Natural killer cell treated with Interleukin-12 subunit alpha and Interleukin-12 subunit beta and Interleukin-15 and Interleukin-18, amount 100 ng/mL, for 72 hours (primary cell): ENCODE measurements around the gene CTDSP2. TPM values are rescaled to one million over a fixed set of nuclear protein-coding genes. Genes with fewer than 3 reads are reported as not detected.
"Not testable (repeated sequence)": the region's sequence is repeated elsewhere in the genome, so short reads cannot be mapped to it uniquely, and the experiment has no call there.

Experiments
- ATAC-seq, 2 donors: fragments of 150-1000 bp; cut with Tn5 transposase in 1 of 2; sonication (Bioruptor Pico), chemical (Tn5 transposase) in 1 of 2; 2 replicates each; pipeline ENCODE4 v1.10.0; 2021
- DNase-seq: peaks from one replicate; pipeline ENCODE4 v3.0.0; 2022; ENCODE audit warnings: low spot score
- H3K27ac Mint-ChIP-seq, 2 donors: 1 replicate in 1 of 2; 2 replicates in 1 of 2; pipeline ENCODE4 v1.8.0; 2022; ENCODE audit warnings: mixed read lengths in 2 of 2, mild to moderate bottlenecking in 1 of 2, moderate library complexity in 1 of 2
- H3K27me3 Mint-ChIP-seq, 2 donors: 1 replicate in 1 of 2; 2 replicates in 1 of 2; pipeline ENCODE4 v1.8.0; 2022; ENCODE audit warnings: mixed read lengths in 2 of 2
- H3K36me3 Mint-ChIP-seq: one replicate; pipeline ENCODE4 v1.8.0; 2022; ENCODE audit warnings: mixed read lengths
- H3K4me1 Mint-ChIP-seq, 2 donors: 1 replicate in 1 of 2; 2 replicates in 1 of 2; pipeline ENCODE4 v1.8.0; 2022; ENCODE audit warnings: low read depth in 2 of 2, mixed read lengths in 2 of 2, mild to moderate bottlenecking in 1 of 2
- H3K4me3 Mint-ChIP-seq: one replicate; pipeline ENCODE4 v1.8.0; 2022; ENCODE audit warnings: mixed read lengths
- H3K9me3 Mint-ChIP-seq: 2 replicates; pipeline ENCODE4 v1.8.0; 2022; ENCODE audit warnings: mixed read lengths
- total RNA-seq, 2 donors: library from RNA; stranded (reverse); gene quantifications; one replicate each; pipeline ENCODE4 v1.2.3, GENCODE V29; 2022

Gene CTDSP2
- total RNA-seq, 2 donors from 2014 or later, result 52.7 to 53.9 TPM

GRCh38 chr12:57869927-57870318, 23.4 kb upstream of the CTDSP2 start:
- H3K36me3 Mint-ChIP-seq, result no peaks in the 10 kb centered on the region
- DNase-seq (no peak), ATAC-seq (no peak)
- peaks cover 3 to 5% of the 10 kb centered on the region in 2 donors for H3K4me1 Mint-ChIP-seq
- no peak overlapping the region for H3K27ac Mint-ChIP-seq
- H3K9me3 Mint-ChIP-seq, result no peaks in the 10 kb centered on the region
- no peak overlapping the region for H3K4me3 Mint-ChIP-seq
- H3K27me3 Mint-ChIP-seq, result peaks cover 12 to 24% of the 10 kb centered on the region in 2 donors

GRCh38 chr12:57869298-57869926, 22.9 kb upstream of the CTDSP2 start:
- DNase-seq (no peak), ATAC-seq (no peak)
- Mint-ChIP-seq H3K4me1 (peaks cover 3 to 5% of the 10 kb centered on the region in 2 donors), H3K36me3 (no peaks in the 10 kb centered on the region), H3K4me3 (no peak overlapping the region), H3K27ac (no peak overlapping the region), H3K27me3 (peaks cover 7 to 20% of the 10 kb centered on the region in 2 donors), H3K9me3 (no peaks in the 10 kb centered on the region)

- H3K4me1 Mint-ChIP-seq, result peaks cover 3 to 5% of the 10 kb centered on the region in 2 donors
- ATAC-seq (no peak), DNase-seq (no peak)
- no peak overlapping the region for H3K4me3 Mint-ChIP-seq
- H3K36me3 Mint-ChIP-seq, result no peaks in the 10 kb centered on the region
- H3K9me3 Mint-ChIP-seq, result no peaks in the 10 kb centered on the region
- no peak overlapping the region for H3K27ac Mint-ChIP-seq
- H3K27me3 Mint-ChIP-seq, result peaks cover 6 to 17% of the 10 kb centered on the region in 2 donors
Measured at GRCh38 chr12:57868851-57869268, 22.3 kb upstream of the CTDSP2 start.

GRCh38 chr12:57868221-57868620, 21.7 kb upstream of the CTDSP2 start:
- no peak for DNase-seq
- H3K36me3 Mint-ChIP-seq, result no peaks in the 10 kb centered on the region
- no peak overlapping the region for H3K4me3 Mint-ChIP-seq
- H3K27me3 Mint-ChIP-seq, result peaks cover 6 to 19% of the 10 kb centered on the region in 2 donors
- H3K27ac Mint-ChIP-seq, result no peak overlapping the region
- no peaks in the 10 kb centered on the region for H3K9me3 Mint-ChIP-seq
- ATAC-seq, result no peak
- H3K4me1 Mint-ChIP-seq, result peaks cover 3 to 5% of the 10 kb centered on the region in 2 donors

- peak overlapping the region; percentile 10 for H3K4me3 Mint-ChIP-seq
- H3K27ac Mint-ChIP-seq, result no peak overlapping the region
- H3K36me3 Mint-ChIP-seq, result no peaks in the 10 kb centered on the region
- H3K9me3 Mint-ChIP-seq, result no peaks in the 10 kb centered on the region
- H3K27me3 Mint-ChIP-seq, result peaks cover 17 to 18% of the 10 kb centered on the region in 2 donors
- ATAC-seq (no peak), DNase-seq (no peak)
- H3K4me1 Mint-ChIP-seq, result peaks cover 3 to 5% of the 10 kb centered on the region in 2 donors
Measured at GRCh38 chr12:57866308-57867019, 19.9 kb upstream of the CTDSP2 start.

- DNase-seq, result peak; percentile 67
- H3K27ac Mint-ChIP-seq, result peak overlapping the region; percentile 35 to 81
- ATAC-seq, result peak; percentile 68 to 85
- no peaks in the 10 kb centered on the region for H3K9me3 Mint-ChIP-seq
- H3K27me3 Mint-ChIP-seq, result peaks cover 20 to 22% of the 10 kb centered on the region in 2 donors
- H3K4me3 Mint-ChIP-seq, result peak overlapping the region; percentile 94
- H3K36me3 Mint-ChIP-seq, result no peaks in the 10 kb centered on the region
- peaks cover 3 to 5% of the 10 kb centered on the region in 2 donors for H3K4me1 Mint-ChIP-seq
Measured at GRCh38 chr12:57865084-57865751, 18.7 kb upstream of the CTDSP2 start.

GRCh38 chr12:57864442-57865083, 18.0 kb upstream of the CTDSP2 start:
- peaks cover 27 to 28% of the 10 kb centered on the region in 2 donors for H3K27me3 Mint-ChIP-seq
- no peaks in the 10 kb centered on the region for H3K36me3 Mint-ChIP-seq
- no peak for DNase-seq
- no peak for ATAC-seq
- peak overlapping the region; percentile 44 for H3K4me3 Mint-ChIP-seq
- peaks cover 3 to 5% of the 10 kb centered on the region in 2 donors for H3K4me1 Mint-ChIP-seq
- no peaks in the 10 kb centered on the region for H3K9me3 Mint-ChIP-seq
- no peak overlapping the region for H3K27ac Mint-ChIP-seq

GRCh38 chr12:57863676-57864075, 17.1 kb upstream of the CTDSP2 start:
- DNase-seq, result no peak
- ATAC-seq, result no peak
- Mint-ChIP-seq H3K36me3 (no peaks in the 10 kb centered on the region), H3K9me3 (no peaks in the 10 kb centered on the region), H3K4me1 (peaks cover 3 to 5% of the 10 kb centered on the region in 2 donors), H3K27me3 (peaks cover 28 to 37% of the 10 kb centered on the region in 2 donors), H3K27ac (no peak overlapping the region), H3K4me3 (no peak overlapping the region)

GRCh38 chr12:57861967-57862366, 15.4 kb upstream of the CTDSP2 start:
- Mint-ChIP-seq H3K36me3 (no peaks in the 10 kb centered on the region), H3K4me3 (no peak overlapping the region), H3K27me3 (peaks cover 28 to 39% of the 10 kb centered on the region in 2 donors), H3K9me3 (no peaks in the 10 kb centered on the region), H3K4me1 (peaks cover 3 to 5% of the 10 kb centered on the region in 2 donors), H3K27ac (no peak overlapping the region)
- ATAC-seq (no peak), DNase-seq (no peak)

- not testable (repeated sequence) for H3K4me1 Mint-ChIP-seq, ATAC-seq, H3K36me3 Mint-ChIP-seq, H3K27ac Mint-ChIP-seq, H3K4me3 Mint-ChIP-seq, H3K9me3 Mint-ChIP-seq, DNase-seq
- H3K27me3 Mint-ChIP-seq, result peaks cover 32 to 49% of the 10 kb centered on the region in 2 donors
Measured at GRCh38 chr12:57860883-57861282, 14.4 kb upstream of the CTDSP2 start.

- H3K27ac Mint-ChIP-seq, result no peak overlapping the region
- no peaks in the 10 kb centered on the region for H3K4me1 Mint-ChIP-seq
- no peak overlapping the region for H3K4me3 Mint-ChIP-seq
- no peaks in the 10 kb centered on the region for H3K36me3 Mint-ChIP-seq
- no peaks in the 10 kb centered on the region for H3K9me3 Mint-ChIP-seq
- peaks cover 37 to 50% of the 10 kb centered on the region in 2 donors for H3K27me3 Mint-ChIP-seq
- no peak for DNase-seq
- ATAC-seq, result no peak
Measured at GRCh38 chr12:57859121-57859520, 12.6 kb upstream of the CTDSP2 start.

GRCh38 chr12:57858123-57858522, 11.6 kb upstream of the CTDSP2 start:
- not testable (repeated sequence) for H3K36me3 Mint-ChIP-seq, H3K4me3 Mint-ChIP-seq, ATAC-seq, DNase-seq, H3K4me1 Mint-ChIP-seq, H3K9me3 Mint-ChIP-seq, H3K27ac Mint-ChIP-seq
- peaks cover 43 to 50% of the 10 kb centered on the region in 2 donors for H3K27me3 Mint-ChIP-seq

GRCh38 chr12:57854965-57855364, 8.4 kb upstream of the CTDSP2 start:
- H3K27me3 Mint-ChIP-seq, result peaks cover 49% of the 10 kb centered on the region in 2 donors

More at GRCh38 chr12:57854965-57855364, 8.4 kb upstream of the CTDSP2 start:
- Mint-ChIP-seq H3K4me3 (no peak overlapping the region), H3K9me3 (no peaks in the 10 kb centered on the region), H3K36me3 (no peaks in the 10 kb centered on the region), H3K27ac (no peak overlapping the region), H3K4me1 (no peaks in the 10 kb centered on the region)
- DNase-seq (no peak), ATAC-seq (no peak)
